ENCODE data around the gene BAD. TPM values are rescaled to one million over a fixed set of nuclear protein-coding genes. Genes with fewer than 3 reads are reported as not detected.
"Not testable (repeated sequence)": the region's sequence is repeated elsewhere in the genome, so short reads cannot be mapped to it uniquely, and the experiment has no call there.

BAD gene
- total RNA-seq, 1 donor from 2014 or later: 51.7 TPM

GRCh38 chr11:64246871-64247728 is 37.4 kb downstream of the BAD start, which contains the start of gene PPP1R14B:
TSS of gene PPP1R14B (minus strand) at chr11:64246943. CDS start at chr11:64246673, 270 bp downstream.
- DNase-seq (ENCODE audit: low spot score): no peak

DNA sequence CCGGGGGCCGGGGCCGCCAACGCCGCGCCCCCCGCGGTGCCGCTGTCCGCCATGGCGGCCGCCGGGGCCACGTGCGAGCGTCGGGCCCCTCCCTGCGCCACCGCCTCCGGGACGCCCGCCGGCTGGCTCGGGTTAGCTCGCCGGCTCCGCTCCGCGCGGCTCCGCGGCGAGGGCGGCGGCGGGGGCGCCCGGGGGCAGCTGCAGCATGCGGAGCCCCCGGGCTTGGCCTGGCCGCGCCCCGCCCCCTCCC is 37.9 kb downstream of the BAD start:
- not testable (repeated sequence) for DNase-seq (ENCODE audit: low spot score)

DNA sequence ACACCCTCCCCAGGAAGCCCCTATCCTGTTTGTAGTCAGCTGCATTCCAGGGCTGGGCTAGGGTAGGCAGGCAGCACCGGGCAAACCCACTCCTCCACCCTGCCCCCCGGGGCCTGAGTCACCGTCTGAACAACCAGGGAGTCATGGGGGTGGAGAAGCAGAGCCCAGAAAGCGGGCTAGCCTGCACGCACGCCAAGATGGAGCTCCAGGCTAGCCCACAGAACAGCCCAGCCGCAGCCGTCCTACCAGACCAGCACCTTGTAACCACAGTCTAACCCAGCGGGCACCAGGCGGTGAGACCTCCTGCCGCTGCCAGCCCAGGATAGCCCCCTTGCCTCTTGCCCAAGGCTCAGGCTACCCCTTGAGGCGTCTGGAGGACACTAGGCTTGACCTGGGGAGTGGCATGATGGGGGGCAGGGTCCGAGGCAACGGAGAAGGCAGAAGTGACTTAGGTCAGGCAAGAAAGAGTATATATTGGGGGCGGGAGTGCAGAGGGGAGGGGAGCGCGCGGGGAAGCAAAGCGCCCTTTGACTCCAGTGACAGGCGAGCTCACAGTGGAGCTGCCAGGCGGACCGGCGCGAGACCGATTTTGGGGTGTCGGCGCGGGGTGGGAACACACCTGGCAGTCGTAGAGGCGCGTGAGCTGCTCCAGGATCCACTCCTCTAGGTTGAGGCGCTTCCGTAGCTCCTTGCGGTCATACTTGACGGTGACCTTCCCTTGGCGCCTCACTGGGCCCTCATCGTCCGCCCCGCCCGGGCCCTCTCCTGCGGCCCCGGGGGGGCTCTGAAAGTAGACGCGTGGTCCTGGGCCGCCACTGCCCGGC is 38.5 kb downstream of the BAD start:
- no peak for DNase-seq (ENCODE audit: low spot score)

GRCh38 chr11:64245401-64245796 is 39.1 kb downstream of the BAD start:
- no peak for DNase-seq (ENCODE audit: low spot score)

DNA sequence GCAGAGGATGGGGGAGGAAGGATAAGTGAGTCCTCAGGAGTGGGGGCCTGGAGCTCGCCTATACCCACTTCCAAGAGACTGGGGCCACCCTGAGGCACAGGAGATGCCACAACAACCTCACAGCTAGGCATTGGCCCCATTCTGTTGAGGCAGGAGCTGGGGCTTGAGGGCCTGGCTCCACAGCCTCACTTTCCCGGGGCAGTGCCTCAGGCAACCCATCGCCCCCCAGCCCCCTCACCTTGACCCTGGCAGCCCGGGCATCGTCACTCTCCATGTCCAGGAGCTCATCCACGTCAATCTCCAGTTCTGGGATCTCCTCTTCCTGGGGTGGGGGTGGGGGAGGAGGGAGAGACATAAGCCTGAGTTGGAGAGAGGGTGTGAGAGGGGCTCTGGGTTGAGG is 39.5 kb downstream of the BAD start:
- DNase-seq (ENCODE audit: low spot score): no peak

DNA sequence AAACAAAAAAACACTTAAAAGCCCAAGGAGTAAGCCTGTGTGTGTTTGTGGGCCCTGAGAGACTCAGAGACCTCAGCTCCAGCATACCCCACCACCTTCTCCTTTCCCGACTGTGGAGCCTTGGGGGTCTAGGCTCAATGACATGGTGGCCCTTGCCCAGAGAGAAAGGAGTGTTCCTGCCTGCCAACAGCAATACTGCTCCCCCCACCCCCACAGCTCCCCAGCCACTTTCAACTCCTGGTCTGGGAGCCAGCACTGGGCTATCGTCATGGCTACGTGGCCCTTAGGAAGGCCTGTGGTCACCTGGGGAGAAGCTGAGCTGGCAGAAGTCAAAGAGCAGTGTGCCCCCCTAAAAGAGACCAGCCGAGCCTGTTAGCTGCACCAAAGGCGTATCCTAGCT is 40.4 kb downstream of the BAD start:
- DNase-seq (ENCODE audit: low spot score): no peak

GRCh38 chr11:64243236-64243854 is 41.1 kb downstream of the BAD start:
- no peak for DNase-seq (ENCODE audit: low spot score)

DNA sequence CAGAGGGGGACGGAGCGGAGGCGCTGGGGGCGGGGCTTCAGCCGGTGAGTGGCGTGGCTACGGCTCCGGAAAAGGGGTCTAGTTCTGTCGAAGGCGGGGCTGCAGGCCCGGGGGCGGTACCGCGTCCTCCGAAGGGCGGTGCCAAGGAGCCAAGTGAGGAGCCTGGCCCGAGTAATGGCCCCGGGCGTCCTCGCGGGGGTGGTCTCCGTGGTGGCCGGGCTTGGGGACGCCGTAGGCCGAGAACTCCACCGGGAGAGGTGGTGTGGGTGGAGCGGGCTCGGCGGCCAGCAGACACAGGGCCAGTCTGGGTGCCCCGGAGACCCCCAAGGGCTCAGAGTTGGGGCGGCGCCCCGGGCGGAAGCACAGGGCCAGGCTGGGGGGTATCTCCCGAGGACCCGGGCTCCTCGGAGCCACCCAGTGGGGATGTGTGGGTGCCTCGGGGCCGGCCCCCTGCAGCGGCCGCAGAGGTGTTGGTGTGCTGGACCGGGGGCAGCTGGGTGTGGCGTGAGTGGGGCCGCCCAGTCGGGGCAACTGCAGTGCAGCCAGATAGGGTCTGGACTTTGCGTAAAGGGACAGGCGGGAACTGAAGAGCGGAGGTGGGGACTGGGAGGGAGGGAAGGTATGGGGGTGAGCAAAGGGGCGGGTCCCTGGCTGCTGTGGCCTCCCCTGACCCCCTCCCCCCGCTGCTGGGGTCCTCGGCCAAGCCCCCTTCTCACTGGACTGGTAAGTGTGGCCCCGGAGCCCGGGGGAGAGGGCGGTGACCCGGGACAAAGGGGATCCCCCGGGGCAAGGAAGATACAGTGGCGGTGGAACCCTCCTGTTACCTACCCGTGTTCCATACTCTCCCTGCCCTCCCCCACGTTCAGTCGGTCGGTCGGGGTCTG is 42.7 kb downstream of the BAD start:
- no peak for DNase-seq (ENCODE audit: low spot score)

DNA sequence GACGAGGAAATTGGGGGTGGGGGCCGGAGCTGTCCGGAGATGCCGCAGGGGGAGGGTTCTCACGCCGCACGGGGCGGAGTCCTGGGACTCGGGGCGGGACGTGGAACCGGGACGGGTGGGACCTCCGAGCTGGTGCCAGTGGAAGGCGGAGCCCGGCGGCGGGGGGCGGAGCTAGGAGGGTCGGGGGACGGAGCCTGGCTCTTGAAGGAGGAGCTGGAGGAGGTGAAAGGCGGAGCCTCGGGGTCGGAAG is 43.3 kb downstream of the BAD start:
- DNase-seq (ENCODE audit: low spot score): peak; percentile 100

GRCh38 chr11:64240435-64241240 is 43.8 kb downstream of the BAD start, which contains the start of gene FKBP2:
TSS of gene FKBP2 (plus strand) at chr11:64241095. CDS start at chr11:64242388, 1,293 bp downstream.
- peak; percentile 100 for DNase-seq (ENCODE audit: low spot score)

DNA sequence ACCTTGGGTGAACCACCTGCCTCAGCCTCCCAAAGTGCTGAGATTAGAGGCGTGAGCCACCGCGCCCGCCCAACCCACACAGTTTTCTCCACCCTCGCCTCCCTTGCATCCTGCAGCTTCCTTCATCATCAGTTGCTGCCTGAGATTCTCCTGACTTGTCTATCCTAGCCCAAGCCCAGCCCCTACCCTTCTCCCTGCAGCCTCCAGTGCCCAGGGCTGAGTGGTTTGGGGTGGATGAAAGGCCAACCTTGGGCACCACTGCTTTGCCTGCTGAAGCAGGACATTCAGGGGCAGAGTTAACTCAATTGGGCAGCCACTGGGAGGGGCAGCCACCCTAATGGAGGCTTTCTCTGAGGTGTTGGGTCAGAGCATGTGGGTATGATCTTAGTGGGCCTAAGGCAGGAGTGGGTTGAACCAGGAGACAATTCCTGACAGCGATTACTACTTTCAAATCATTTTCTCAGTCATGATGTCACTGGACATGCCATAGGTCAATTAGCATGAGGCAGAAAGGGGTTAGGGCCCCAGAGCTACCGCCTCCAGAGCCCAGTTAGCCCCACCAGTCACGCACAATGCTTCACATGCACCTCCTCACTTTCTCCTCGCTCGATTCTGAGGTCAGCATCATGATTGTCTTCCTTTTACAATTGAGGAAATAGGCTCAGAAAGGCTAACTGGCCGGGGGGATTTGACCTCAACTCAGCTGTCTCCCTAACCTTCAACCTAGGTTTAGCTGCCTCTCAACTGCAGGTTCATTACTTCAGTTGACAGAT is 44.6 kb downstream of the BAD start:
- no peak for DNase-seq (ENCODE audit: low spot score)

GRCh38 chr11:64238999-64239398 is 45.5 kb downstream of the BAD start:
- DNase-seq (ENCODE audit: low spot score): no peak

GRCh38 chr11:64238076-64238475 is 46.4 kb downstream of the BAD start:
- DNase-seq (ENCODE audit: low spot score): no peak

GRCh38 chr11:64237484-64237951 is 46.9 kb downstream of the BAD start:
- no peak for DNase-seq (ENCODE audit: low spot score)

- DNase-seq (ENCODE audit: low spot score): no peak
Measured at GRCh38 chr11:64235437-64236161, 48.9 kb downstream of the BAD start.

DNA sequence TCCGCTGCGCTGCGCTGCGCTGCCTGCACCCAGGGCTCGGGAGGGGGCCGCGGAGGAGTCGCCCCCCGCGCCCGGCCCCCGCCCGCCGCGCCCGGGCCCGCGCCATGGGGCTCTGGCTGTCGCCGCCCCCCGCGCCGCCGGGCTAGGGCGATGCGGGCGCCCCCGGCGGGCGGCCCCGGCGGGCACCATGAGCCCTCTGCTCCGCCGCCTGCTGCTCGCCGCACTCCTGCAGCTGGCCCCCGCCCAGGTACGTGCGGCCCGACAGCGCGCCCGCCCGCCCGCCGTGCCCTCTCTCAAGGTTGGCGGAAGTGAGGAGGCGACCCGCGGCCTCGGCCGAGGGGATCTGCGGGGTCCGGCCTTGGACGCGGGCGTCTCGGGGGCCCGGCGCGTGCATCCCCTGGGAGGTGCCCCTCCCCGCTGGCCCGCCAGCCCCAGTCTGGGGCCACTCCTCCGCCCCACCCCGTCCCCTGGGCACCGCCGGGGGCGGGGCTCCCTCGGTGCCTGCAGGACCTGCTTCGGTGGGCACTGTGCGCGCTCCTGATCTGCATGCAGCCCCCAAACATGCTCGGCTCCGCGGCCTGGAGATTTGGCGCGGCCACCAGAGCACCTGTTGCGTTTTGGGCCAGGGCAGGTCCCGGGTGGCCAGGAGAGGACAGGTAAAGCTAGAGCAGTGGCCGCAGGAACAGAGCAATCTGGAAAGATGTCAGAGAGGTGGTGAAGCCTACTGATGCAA is 49.7 kb downstream of the BAD start:
- DNase-seq (ENCODE audit: low spot score): no peak

DNA sequence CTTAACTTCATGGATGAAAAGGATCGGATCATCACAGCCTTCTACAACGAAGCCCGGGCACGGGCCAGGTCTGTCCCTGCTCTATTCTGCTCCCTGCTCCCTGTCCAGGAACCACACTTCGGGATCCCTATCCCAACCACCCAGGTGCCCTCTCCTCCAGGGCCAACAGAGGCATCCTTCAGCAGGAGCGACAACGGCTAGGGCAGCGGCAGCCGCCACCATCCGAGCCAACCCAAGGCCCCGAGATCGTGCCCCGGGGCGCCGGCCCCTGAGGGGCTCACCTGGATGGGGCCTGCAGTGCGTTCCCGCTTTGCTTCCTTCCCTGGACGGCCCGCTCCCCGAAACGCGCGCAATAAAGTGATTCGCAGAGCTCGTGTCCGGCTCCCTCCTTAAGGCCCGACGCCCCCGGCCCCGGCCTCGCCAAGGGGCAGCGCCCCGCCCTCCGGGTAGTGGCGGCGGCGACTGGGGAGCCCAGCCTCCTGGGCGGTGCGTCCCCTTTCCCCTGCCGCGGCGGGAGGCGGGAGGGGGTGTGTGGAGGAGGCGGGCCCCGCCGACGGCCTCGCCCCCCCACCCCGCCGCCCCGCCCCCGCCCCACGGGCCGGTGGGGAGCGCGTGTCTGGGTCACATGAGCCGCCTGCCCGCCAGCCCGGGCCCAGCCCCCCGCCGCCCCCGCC is 50.4 kb downstream of the BAD start, which contains the start of gene VEGFB:
Gene VEGFB, plus strand, starts transcription at position 672 of the 674 bp plus-strand sequence. CDS start 250 bp downstream, outside the sequence.
- DNase-seq (ENCODE audit: low spot score): no peak
